Right forelimb (tissue), 1 donor: Measurements from ENCODE around the gene LPP.

Experiments used
- DNase-seq: peaks from one replicate; pipeline ENCODE4 v3.0.0-alpha.2; 2018

Gene LPP

DNA sequence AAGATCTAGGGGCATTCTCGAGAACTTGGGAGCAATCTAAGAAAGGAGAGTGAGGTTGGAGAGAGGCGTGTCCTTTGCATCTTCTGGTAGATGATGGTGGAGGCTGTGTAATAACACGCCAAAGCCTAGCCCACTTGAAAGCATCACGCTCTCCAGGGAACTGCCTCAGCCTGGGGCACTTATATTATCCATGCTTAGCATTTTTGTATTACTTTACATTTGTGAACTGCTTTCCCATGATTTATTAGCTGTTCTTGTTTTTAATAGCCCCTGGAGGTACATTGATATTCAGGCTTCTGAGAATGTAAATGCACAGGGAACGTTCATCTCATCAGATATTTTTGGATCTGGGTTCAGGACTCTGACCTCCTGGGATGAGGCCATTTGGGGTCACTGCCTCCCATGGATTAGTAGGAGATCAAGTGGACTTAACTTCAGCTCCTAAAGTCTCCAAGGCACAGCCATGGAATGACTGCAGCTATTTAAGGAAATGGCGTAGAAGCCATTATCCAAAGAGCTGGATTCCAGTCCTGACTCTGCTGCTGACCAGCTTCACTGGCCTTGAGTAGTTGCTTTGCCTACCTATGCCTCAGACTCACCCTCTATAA, 124.9 kb downstream of the LPP start:
- DNase-seq = no peak

DNA sequence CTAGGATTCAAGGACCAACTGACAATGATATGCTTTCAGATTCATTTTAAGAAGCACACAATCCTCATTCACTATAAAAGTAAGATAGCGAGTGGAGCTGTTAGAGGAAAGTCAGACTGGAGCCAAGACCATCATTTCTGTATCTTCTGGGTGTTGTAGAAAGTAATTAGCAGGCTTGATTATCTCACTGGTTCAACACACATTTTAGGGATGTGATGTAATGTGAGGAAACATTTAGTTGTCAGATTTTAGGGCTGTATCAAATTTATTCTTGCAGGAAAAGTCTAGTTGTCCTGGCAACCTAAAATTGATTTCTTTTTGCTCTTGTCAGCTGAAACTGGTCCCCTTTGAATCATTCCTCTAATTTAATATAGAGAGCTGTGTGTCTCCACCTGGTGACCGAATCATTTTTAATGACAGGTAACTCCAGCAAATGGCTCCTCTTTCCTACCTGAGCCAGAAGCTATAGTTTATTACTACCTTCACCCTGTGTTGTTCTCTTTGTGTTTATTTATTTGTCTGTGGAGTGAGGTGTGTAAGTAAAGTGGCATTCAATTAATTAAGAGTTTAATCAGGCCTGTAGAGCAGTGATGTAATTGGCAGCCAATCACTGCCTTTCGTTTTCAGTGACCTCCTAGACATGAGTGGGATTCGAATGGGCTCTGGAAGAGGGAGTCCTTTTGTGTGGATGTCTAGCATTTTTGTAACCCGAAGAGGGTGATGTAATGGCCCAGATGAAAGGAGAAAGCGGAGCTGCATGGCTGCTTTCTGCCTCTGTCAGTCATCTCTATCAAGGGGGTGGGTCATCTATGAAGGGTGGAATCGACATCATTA, 125.8 kb downstream of the LPP start:
- DNase-seq = no peak

DNA sequence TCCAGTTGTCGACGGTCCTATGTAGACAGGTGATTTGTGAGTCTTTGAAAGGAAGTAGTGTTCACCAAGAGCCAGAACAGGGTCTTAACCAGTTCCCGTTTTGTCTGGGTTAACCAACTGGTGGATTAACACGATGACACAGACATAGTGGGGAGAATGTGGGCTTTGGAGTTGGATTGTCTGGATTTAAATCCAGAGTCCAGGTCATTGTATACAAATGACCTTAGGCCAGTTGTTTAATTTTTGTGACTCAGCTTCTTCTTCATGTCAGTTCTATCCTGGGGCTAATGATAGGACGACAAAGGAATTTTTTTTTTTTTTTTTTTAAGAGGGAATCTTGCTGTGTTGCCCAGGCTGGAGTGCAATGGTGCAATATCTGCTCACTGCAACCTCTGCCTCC, 126.7 kb downstream of the LPP start:
- no peak for DNase-seq

DNA sequence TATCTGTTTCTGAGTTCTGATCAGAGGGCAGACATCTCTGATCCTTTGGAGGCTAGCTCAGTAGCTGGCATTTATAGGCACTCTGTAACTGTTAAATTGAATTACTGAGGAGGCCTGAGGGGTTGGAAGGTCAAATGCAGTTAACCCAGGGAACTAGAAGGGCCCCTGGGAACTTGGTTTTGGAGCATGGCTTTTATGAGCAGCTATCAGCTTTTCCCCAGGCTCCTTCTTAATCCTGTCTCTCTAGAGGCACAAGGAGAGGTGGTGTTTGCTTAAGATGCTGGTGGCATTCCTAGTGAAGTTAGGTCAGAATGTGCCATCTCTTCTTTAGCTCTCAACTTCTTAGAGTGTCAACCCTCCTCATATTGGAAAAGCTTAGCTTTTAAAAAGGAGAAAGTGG, 128.9 kb downstream of the LPP start:
- no peak for DNase-seq

DNA sequence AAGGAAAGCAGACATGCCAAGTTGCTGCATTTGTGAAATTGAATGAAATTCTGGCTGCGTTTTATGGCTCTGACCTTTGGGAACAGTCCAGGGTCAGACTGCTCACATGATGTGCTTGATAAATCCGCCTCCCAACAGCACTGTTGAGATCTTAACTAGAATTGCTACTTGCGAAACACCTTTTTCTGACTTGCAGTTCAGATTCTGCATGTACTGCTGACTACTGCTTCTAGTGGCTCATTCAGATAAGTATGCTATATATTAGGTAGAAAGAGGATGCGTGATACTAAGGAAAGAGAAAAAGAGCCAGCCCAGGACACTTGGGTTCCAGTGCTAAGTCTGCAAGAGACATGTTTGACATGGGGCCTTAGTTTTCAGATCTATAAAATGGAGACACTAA, 129.4 kb downstream of the LPP start:
- DNase-seq = no peak

DNA sequence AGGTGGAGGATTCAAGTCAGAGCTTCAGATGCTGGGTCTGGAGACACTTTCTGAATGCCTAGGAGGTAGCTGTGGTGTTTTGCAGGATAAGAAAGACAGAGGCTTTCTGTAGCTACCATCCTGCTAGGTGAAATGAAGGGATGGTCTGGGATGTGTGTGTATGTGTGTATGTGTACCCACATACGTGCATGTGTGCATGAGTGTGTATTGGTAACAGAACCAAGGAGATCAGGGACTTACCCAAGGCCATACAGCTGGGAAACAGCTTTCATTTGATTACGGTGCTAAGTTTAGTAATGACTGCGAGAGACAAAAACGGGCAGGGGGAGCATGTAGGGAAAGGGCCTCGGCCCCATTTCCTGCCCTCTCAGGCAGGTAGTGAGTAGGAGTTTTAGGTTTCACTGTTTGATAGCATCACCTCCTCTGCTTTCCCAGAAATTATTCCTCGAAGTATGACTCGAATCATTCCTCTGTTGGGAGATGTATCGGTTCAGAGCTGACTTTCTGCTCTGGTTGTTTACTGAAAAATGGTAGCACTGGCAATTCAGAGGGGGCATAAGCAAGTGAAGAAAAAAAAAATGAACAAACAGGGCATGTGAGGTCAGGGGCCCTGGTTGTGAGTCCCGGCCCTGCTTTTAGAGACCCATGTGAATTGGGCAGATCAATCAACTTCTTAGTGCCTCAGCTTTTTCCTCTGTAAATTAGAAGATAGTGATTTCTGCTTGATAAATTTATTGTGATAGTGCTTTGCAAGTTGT, 130.7 kb downstream of the LPP start:
- no peak for DNase-seq

DNA sequence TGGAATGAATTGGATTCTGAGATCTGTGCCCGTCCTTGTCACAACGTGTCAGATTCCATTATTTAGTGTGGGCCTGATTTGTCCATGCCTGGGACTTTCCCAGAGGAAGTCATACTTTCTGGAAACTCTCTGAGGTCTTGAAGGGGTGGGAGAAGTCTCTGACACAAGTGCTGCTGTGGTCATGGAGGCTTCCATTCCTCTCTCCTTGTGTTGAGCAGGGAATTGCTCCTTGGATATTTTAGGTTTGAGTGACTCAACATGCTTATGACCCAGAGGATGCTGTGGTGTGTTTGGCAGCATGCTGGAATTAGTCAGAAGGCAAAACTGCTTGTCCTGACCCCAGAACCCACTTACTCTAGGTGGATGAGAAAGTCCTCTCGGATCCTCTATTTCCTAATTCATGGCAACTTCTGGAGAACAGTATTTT, 132.1 kb downstream of the LPP start:
- DNase-seq = no peak

DNA sequence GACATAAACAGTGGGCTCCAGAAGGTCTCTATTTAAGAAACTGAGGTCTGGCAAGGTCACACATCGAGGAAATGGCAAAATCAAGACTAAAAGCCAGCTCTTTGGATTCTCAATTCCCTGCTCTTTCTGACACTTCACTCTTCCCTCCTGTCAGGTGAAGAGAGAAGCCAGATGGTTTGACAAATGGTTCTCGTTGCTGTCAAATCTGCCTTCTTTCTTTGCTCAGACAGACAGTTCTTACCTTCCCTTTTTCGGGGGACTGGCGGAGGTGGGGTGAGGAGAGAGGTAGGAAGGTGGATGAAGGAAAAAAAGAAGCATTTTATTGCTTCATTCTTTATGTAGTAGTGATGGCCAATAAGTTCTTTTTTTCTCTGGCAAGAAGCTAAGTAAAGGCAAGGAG, 133.4 kb downstream of the LPP start:
- no peak for DNase-seq

DNA sequence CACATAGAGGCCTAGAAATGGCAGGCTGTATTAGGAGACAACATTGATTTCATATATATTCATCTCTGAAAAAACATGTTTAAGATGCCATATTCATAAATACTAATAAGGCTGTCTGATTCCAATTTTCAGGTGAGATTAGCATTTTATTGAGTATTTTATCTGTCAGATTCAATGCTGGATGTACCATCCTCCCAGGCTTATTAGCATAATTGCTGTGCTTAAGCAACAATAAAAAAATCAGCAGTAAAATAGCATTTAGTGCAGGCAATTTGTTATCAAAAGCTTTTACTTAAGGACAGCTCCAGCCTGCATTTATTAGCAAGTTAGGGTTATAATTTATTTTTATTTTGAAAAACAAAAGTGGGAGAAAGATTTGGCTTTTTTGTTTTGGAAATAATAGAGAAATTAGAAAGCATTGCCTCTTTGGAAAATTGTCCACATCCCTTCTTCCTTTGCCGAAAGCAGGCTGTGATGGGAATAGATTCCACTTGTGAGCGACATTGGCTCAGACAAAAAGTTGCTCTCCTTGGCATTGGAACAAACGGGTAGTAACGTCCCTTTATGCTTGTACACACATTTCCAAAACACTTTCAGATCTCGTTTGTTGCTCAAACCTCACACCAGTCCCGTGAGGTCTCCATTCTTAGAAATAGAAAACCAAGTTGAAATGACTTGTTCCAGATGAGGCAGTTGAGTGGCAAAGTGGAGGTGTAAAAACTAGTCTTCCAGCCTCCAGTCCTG, 134.0 kb downstream of the LPP start:
- no peak for DNase-seq

DNA sequence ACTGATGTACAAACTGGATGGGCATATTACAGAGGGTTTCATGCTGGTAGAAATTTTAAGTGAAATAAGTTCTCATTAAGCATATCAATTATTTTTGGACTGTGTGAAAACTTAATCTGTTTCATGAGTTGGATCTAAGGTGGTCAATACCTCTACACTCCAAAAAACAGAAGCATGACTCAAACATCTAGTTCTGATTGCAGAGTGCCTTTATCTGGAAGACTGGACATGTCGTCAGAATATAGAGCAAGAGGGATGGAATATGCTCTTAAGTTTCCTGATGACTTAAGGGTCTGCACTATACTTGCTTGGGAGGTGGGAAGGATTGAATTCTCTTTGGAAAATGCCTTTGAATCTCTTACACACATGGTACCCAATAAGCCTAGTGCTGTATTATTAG, 138.3 kb downstream of the LPP start:
- DNase-seq = no peak

DNA sequence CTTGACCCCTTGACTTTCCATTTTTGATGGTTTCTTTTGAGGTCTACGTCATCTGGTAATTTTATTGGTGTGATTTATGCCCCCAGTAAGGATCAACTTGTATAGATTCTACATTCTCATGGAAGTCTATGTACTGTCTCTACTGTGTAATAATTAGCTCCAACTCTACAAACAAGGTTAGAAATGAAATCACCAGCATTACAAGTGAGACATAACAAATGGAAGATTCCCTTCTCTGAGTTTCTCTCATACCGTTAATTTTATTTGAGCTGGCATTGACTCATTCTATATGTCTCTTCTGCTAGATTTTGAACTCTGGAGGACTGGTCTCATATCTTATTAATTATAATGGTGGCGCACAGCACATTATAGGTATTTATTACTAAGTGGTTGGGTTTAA, 138.9 kb downstream of the LPP start:
- no peak for DNase-seq

DNA sequence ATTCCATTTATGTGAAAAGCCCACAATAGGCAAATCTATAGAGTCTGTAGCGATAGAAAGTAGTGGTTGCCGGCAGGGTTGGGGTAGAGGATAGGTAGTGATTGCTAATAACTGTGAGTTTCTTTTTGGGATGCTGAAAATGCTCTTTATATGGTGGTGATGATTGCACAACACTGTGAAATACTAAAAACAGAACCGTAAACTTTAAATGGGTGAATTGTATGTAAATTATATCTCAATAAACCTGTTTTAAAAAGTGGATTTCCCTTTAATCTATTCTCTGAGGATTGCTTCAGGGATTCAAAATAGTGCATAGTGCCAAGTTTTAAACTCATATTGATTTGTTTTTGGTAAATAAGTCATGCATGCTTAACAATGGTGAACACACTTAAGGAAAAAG, 140.2 kb downstream of the LPP start:
- no peak for DNase-seq

DNA sequence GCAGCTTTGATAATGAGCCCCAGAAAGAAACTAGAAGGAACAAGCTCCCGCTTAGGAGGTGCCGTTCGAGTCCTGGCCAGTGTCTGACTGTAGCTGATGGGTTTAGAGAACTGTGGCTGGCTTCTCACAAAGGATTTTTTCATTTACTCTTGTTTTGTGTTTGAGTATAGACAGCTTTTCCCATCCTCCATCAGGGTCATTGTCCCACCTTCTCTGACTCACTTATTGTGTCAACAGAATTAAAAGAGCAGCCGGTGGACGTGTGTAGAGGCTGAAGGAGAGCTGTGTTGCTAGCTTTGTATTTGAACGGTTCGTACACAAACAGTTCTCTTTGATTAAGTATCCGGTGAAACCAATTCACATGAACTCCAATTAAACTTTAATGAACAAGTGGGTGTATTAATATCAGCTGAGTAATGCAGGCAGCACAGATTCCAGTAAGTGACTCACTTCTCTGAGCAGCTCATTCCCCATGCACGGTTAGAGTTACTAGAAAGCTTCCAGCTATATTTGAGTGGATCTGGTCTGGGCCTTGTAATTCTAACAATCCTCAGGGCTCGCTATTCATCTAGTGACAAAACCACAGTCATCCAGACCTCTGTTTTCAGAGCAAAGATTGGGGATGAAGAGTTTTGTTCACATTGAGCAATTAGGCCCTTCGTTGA, 141.0 kb downstream of the LPP start:
- no peak for DNase-seq

DNA sequence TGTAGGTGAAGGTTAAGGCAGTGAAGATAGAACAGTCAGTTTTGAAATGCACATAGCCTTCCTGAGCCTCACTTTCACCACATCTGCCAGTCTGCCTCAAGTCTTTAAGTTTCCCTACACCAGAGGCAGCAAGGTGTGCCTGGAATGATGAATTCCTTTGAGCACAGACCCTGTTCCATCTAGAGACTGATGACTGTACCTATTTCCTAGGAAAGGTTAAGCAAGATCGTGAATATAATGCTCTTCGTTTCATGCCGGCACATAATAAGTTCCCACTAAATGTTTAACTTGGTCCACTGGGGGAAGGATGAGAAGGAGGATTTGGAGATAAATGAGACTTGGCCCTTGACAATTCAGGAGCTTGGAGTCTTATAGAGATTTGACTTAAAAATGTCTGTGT, 141.9 kb downstream of the LPP start:
- no peak for DNase-seq

DNA sequence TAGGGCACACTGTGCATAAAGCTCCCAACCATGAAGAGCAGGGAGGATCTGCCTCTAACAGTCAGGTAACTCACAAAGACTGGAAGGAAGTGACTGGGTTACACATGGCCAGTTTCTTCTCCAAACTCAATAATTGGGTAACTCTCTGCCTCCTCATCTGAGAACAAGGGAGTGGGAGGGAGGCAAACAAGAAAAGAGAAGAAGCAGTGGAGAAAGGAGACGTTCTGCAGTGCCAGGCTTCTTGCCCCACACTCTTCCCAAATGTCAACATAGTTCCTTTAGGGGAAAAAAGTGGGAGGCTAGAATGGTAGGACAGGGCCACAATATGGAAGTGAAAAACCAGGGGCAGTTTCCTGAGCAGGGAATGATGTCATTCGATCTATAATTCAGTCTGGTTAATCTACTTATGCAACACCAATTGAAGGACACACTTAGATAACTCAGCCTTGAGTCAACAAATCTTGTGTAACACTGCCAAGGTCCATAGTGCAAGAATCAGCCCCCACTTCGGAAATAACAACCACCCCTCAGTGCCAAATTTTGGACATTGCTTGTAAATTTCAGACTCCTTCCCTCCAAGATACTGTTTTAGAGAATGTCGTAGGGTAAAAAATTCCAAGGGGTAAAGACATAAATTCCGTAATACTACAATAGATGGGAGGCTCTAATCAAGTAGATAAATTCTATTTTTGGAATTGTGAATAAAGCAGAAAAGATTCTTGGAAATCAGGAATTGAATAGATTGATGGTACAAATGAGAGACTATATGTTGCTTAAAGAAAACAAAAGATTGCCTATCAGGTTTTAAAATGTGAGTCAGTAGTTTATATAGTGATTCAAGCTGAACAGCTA, 143.0 kb downstream of the LPP start:
- no peak for DNase-seq

DNA sequence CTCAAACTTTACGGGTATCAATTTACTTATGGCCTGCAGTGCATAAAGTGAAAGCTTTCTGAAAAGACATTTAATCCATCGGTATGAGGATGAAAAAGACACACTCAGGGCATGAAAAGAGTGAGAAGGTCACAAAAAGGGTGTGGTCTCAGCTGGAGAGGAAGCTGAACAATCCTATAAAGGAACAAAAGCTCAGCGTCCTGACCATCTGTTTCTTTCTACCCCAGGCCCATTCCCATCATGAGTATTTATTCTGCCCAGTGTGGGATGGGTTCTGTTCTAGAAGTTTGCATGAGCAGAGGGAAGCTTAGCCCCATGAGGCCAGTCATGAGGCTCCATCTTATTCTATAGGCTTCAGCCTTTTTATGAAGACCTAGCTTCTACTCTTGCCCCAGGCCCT, 144.6 kb downstream of the LPP start:
- no peak for DNase-seq

DNA sequence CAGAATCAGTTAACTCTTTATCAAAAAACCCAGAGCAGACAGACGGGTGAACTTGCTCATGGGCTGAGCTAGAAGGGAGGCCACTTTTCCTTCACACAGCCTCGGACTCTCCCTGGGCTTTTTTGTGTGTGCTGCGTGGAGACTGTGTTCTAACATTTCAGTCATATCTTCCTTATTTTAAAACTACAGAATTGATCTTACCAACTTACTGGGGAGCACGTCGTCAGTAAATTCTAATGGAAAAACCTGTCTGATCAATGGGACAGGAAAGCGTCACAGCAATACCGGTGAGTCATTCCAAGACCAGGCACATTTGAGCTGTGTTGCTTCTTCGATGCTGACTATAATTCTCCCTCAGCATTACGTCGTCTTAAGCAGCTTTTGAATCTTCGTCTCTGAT, 145.1 kb downstream of the LPP start:
- no peak for DNase-seq

DNA sequence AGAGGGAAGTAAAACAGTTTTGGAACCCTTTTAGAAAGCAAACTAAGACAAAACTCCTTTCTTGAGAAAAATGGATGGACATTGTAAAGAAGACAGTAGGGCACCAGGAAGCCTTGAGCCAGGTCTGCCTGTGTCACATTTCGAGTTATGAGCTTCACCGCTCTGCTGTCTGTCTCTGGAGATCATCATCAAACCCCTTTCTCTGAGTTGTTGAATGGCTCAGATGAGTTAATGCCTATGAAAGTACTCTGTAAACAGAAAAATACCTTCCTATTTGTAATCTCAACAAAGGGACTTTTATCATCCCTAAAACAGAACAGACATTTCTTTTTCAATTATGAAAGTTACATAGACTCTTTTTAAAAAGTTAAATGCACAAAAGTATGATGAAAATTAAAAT, 145.8 kb downstream of the LPP start:
- no peak for DNase-seq

DNA sequence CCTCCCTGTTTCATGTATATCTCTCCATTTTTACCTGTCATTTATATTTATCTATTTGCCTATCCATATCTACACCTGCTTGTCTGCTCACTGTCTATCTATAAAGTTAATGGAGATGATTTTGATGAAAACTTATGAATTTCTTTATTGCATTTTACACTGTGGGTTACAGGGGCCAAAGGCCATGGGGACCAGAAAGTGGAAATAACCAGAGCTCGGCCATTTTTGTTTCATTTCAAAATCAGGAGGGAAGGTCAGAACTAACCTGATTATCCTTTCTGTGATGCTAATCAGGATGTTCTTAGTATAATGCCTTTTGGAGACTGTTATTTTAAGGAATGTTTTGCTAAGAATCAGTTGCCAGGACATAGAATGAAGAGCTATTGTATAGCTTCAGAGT, 147.2 kb downstream of the LPP start:
- DNase-seq = no peak

DNA sequence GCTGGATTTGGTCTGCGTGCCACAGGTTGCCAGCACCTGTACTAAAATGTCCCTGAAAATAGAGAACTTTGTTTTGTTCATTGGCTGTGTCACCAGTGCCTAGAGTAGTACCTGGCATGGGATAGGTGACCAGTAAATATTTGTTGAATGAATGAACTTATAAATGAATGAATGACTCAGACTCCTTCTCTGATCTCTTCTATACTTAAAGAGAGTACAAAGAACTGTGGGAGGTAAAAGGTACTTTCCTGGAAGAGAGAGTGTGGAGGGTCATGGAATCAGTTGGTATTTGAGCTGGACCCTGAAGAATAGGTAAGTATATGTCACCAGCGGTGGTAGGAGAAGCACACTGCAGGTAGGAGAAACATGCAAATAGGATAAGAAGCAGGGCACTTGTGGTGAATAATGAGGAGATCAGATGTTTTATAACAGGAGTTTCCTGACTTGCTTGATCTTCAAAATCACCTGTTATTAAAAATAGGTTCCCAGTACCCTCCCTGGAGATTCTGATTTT, 149.4 kb downstream of the LPP start:
- DNase-seq = no peak

DNA sequence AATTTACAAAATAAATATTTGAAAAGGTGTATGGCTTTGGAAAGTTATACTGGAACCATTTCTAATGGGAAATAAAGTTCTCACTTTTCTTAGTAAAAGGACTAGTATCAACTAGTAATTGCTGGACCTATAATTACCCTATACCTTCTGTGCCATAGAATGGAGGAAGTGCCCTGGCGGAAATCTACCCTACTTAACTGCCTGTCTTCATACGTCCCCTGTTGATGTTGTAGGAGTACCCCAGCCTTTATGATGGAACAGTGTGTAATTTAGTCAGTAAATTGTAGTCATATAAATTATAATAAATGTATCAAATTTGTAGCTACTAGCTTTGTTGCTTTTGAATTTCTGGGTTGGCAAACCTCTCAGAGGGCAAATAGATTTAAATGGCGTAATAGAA, 149.9 kb downstream of the LPP start:
- no peak for DNase-seq

DNA sequence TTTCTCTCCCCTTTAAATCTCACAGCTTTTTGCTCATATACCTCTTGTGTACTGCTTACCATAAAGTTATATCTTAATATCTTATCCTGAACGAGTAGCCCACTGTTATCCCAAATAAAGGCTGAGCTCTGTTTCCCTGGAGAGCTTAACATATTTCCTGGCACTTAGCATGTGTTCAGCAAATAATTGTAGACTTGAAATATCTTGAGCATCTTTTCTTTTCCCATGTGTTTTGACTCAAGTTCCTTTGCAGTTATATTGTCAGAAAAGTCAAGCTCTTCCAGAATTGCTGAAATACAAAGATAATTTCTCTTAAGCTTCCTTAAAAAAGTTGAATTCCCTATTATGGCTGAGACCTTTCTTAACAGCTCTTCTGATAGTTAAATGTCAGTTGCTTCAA, 150.5 kb downstream of the LPP start:
- no peak for DNase-seq
